Measurements from ENCODE around the gene NXPH3.
"Not testable (repeated sequence)": the region's sequence is repeated elsewhere in the genome, so short reads cannot be mapped to it uniquely, and the experiment has no call there.

The NXPH3 gene

DNA sequence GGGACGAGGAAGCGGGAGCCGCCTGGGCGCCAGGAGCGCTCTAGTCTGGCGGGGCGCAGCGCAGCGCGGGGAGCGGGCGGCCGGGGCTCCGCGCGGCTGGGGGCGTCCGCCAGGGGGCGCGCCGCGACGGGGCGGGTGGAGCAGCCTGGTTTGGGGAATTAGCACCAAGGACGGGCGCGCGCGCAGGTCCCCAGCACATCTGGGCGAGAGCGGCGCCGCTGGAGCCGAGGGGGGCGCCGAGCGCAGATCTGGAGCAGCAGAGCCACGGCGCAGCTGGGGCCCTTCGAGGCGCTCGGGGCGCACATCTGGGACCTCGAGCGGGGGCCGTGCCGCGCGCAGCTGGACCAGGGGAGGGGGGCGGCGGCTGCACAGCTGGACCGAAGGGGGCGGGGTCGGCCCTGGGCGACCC is at the start of gene NXPH3:
TSS of gene NXPH3 (plus strand) at position 193 of the 409 bp plus-strand sequence. CDS start 349 bp downstream, outside the sequence.
- no peak for DNase-seq

DNA sequence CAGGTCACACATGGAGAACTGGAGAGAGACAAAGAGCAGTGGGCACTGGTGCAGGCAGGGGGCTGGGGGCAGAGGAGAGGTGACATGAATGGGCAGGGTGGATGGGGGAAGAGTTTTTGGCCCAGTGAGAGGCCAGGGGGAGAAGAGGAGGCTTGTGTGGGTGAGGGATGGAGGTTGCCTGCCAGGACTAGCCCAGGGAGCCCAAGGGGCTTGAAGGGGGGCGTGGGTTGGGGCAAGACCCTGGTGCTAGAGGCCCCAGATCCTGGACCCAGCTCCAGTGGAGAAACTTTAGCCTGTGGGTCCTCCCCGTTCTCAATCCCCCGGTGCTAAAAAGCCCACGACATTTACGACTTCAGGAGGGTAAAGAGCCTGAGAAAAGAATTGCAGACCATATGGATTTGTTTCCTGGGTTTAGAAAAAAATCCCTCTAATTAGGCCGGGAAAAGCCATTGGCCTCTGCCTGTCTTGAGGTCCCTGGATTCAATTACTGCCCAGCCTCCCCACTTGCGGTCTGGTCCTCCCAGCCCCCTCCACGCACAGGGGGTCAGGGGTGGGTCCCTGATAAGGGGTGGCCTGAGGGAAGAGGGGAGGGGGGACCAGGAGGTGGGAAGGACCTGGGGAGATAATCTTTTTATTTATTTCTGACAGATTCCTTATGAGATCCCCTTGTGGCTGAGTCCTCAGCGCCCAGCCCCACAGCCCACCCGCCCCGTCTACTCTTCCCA is 47.6 kb upstream of the NXPH3 start:
- no peak for DNase-seq

DNA sequence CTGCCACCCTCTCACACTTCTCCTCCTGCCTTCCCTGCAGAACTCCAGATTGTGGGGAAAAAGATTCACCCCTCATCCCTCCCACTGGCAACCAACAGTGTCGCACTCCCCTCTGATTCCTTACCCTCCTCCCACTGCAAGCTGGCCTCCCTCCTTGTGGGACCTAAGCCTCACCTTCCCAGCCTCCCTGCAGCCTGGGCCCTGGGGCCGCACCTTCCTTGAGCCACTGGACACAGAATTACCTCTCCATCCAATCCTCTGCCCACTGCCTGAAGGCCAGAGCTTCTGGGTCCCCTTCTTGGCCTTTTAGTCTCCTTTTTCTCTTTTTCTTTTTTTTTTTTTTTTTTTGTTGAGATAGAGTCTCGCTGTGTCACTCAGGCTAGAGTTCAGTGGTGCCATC is 46.7 kb upstream of the NXPH3 start:
- DNase-seq = no peak

DNA sequence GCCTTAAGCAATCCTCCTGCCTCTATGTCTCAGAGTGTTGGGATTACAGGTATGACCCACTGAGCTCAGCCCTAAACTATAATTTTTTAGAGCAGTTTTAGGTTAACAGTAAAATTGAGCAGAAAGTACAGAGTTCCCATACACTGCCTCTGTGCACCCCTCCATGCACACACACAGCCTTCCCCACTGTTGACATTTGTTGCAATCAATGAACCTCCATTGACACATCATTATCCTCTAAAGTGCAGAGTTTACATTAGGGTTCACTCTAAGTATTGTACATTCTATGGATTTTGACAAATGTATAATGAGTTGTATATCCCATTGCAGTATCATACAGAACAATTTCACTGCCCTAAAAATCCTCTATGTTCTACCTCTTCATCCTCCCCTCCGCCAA is 45.6 kb upstream of the NXPH3 start:
- no peak for DNase-seq

DNA sequence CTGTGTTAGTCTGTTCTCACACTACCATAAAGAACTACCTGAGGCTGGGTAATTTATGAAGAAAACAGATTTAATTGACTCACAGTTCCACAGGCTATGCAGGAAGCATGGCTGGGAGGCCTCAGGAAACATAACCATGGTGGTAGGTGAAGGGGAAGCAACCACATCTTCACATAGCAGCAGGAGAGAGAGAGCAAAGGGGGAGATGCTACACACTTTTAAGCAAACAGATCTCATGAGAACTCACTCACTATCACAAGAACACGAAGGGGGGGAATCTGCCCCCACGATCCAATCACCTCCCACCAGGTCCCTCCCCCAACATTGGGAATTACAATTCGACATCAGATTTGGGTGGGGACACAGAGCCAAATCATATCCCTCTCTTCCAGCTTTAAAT is 31.8 kb upstream of the NXPH3 start:
- DNase-seq = no peak

DNA sequence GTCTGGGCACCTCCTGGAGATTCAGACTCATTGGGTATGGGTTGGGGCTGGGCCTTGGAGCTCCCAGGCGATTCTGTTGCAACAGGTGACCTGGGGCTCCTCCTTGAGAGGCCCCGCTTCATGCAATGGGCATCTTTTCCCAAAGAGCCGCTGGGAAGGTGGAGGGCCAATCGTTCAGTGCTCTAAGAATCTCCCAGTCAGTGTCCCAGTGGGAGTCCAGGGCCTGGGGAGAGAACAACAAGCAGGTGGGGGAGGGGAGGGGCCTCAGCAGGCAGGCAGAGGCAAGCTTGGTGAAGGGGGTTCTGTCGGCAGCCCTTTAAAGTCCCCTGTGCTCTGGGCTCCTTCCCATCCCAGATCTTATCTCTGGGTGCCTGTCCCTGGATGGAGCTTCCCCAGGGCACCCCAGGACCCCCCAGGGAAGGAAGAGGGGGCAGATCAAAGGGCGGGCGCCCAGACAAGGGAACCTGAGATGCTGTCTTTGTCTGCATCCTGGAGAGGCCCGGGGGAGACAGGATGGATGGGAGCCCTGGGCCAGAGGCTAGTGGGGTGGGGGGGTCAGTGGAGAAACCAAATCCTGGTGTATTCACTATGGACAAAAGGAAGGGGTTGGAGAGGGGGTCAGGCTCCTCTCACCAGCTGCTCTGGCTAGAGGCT is 30.5 kb upstream of the NXPH3 start:
- no peak for DNase-seq

DNA sequence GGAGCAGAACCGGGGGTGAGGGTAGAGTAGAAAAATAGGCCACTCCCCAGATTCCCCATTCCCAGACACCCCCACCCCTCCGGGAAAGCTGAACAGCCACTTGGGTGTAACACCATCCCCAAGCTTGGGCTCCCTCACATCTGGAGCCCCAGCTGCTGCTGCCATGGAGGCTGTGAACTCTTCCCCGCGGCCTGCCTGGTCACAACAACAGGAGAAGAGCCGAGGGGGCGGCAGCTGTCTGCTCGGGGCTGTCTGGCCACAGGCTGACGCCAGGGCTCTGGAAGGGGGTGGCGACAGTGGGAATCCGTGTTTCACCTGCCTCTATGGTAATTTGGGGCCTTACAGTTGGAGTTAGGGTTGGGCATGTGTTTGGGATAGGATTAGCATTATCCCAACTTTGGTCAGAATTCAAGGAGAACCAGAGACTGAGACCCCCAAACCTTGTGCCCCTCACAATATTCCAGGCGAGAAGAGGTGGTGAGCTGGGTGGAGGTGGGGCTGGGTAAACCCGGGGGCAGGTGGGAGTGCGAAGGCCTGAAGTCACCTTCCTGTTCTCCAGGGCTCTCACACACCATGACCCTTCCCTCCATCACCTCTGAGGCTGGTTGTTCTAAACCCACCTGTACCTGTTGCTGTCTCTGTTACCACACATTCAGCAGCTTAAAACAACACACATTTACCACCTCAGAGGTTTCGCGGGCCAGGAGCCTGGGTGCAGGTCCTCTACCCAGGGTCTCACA is 29.7 kb upstream of the NXPH3 start:
- no peak for DNase-seq

DNA sequence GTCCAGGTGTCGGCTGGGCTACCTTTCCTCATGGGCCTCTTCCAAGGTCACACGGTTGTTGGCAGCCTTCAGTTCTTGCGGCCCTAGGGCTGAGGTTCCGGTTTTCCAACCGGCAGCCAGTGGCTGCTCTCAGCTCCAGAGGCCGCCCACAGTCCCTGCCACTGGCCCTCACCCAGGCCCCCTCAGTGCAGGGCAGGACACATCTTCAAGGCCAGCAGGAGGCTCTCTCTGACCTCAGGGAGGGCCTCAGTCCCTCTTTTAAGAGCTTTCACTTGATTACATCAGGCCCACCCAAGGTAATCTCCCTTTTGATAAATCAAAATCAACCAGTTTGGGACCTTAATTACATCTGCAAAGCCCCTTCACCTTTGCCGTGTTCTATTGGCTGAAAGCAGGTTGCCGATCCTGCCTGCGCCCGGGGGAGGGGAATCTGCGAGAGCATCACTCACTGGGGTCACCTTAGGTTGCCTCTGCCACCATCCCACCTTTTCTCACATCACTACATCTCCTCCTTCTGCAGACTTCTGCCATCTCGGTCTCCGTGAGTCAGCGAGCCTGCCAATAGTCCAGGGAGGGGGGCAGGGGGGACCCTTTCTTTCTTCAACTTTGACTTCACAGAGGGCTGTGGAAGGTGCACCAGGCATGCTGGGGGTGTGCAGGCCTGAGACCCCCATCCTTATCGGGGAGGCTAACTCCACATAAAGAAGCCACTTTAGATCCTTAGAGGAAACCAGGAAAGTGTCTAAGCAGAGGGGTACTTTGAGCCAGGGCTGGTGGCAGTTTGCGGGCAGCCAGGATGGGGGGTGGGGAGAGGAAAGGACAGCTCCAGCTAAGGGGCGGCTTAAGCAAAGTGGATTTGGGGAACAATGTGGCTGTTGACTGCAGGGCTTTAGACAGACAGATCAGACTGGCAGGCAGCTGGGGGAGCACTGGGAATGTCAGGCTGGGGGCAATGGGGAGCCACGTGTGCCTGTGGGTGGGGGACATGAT is 28.8 kb upstream of the NXPH3 start:
- DNase-seq = no peak

DNA sequence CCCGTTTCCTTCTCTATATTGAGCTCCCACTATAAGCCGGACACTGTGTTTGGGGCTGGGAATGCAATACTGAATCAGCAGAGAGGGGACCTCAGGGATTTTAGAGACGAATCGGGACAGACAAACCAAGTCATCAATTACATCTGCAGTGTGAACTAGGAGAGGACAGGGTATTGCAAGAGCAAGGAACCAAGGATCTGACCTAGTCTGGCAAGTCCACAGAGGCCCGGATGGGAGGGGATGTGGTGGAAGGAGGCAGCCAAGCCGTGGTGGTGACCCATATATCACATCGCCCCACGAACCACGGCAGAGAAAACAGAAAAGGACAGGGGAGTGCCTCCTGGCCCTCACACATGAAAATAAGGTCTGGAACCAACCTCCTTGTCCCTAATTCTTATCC is 28.1 kb upstream of the NXPH3 start:
- no peak for DNase-seq

DNA sequence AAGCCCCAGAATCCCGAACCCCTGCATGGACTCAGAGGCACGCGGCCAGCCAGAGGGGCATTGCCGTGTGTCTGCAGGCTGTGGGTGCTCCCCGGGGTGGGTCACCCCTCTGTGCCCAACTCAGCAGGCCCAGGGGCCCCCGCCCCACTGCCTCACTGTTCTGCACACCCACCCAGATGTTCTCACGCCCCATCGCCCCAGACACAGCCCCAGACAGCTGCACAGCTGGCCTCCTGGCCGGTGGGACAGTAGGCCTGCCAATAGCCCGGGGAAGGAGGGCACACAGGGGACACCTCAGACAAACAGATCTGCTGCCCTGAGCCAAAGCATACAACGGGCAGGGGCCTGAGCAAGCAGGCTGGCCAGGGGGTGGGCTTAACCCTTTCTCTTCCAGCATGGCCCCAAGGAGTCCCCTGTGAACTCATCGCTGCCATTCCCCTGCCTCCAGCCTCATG is 27.6 kb upstream of the NXPH3 start:
- DNase-seq = no peak

DNA sequence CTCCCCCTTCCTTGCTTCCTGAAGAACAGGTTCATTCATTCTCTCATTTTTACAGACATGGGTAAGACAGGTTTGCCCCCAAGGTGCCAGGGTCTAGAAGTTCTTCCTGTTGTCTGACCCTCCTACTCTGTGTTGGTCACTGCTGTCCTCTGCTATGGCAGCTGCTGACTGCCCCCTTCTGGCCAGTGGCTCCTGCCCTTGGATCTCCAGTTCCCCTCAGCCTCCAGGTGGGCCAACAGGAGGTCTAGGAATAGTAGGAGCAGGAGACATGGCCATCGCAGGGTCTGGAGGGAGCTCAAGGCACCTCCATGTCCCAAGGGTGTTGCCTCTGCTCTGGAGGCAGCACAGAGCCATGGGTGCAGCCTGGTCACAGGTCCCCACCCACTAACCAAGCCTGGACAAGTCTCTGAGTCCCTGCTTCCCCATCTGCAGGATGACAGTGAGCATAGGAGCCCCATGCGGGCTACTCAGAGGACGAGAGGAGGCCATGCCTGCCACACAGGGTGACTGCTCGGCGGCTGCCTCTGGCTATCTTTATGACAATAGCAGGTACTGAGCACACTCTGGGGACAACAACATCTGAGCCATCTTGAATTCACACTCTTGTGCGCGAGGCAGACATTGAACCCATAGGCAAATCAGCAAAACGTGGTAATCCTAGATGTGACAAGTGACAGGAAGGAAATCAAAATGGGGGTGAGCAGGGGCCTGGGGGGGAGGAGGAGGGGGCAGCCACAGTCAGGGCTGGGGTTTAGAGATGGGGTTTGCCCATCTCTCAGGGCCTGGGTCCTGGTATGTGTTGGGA is 27.0 kb upstream of the NXPH3 start:
- no peak for DNase-seq

DNA sequence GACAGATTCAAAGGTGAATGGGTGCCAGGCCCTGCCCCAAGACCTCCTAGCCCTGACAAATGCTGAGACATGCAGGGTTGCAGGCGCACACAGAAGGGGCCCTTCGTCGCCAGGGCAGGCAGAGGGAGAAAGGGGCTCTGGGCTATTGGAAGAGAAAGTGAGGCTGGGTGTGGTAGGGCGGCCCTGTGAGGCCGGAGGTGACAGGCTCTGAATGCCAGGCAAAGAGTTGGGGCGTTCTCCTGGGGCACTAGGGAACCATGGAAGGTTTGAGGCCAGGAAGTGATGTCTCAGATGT is 26.4 kb upstream of the NXPH3 start:
- no peak for DNase-seq

DNA sequence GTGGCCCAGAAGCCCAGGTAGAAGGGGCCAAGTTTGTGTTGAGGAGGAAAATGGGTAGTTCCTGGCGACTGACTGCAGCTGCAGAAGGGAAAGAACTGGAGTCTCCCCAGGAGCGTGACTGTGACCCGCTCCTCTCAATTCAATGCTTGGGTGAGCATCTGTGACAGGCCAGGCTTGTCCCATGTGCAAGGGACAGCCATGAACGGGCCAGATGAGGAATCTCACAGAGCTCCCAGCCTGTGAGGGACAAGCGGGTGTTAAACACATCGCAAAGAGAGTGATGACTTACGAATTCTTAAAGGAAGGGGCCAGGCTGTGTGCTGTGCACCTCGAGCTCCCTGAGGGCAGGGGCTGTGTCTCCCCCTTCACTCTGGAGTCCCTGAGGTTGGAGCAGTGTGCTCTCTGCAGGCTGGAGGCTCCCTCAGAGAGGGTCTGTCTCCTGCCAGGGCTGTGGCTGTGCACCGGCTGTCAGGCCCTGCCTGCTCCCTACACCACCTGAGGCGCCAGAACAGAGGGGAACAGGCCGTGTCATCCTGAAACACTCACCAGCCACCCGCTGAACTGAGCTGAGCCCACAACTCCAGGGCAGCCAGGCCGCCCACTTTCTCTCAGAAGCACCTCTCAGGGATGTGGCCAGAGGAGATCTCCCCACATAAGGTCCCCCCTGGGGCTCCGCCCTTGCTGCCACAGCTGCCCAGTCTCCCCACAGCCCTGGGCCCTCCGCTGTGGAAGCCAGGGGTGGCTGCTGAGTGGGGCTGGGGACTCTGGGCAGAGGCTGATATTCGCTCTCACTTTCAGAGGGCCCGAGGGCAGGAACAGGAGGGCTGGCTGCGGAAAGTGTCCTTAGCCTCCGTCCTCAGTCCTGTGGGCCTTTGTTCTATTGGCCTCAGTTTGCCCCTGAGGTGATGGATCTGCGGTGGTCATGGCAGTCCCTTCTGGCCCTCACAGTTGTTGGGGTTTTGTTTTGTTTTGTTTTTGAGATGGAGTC is 25.7 kb upstream of the NXPH3 start:
- DNase-seq = no peak

DNA sequence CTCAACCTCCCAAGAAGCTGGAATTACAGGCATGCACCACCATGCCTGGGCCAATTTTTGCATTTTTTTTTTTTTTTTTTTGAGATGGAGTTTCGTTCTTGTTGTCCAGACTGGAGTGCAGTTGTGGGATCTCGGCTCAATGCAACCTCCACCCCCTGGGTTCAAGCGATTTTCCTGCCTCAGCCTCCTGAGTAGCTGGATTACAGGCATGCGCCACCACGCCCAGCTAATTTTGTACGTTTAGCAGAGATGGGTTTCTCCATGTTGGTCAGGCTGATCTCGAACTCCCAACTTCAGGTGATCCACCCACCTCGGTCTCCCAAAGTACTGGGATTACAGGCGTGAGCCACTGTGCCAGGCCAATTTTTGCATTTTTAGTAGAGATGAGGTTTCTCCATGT is 24.9 kb upstream of the NXPH3 start:
- not testable (repeated sequence) for DNase-seq

DNA sequence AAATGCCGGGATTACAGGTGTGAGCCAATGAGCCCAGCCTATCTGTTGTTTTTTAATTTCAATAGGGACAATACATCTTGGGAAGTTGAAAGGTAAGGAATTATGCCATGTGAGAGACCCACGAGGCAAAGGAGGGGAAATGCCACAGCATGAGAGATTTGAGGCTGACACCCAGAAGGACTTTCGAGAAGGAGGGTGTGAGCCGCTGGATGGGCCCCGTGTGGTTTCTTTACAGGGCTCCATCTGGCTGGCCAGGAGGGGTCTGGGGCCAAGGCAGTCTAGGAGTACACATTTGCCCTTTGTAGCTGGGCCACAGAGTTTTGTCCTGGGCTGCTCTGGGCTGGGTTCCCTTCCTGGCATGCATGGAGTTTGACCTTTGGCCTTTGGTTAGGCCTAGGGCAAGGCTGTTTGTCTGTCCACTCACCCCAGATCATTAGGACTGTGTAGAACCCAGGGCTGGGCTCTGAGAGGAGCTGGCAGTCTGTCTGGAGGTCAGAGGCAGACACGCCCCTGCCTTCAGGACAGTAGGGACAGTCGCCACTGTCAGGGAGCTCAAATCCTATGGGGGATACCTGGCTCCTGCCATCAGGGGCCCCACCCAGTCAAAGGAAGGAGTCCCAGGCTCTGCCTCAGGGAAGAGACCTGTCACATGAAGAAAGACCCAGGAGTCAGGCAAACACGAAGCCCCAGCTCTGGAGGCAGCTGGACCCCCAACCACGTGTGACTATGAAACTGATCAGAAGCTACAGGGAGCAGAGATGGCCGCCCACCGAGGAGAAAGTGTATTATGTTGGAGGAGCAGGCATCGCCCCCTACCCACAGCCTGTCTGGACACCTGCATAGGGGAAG is 24.2 kb upstream of the NXPH3 start:
- DNase-seq = no peak

DNA sequence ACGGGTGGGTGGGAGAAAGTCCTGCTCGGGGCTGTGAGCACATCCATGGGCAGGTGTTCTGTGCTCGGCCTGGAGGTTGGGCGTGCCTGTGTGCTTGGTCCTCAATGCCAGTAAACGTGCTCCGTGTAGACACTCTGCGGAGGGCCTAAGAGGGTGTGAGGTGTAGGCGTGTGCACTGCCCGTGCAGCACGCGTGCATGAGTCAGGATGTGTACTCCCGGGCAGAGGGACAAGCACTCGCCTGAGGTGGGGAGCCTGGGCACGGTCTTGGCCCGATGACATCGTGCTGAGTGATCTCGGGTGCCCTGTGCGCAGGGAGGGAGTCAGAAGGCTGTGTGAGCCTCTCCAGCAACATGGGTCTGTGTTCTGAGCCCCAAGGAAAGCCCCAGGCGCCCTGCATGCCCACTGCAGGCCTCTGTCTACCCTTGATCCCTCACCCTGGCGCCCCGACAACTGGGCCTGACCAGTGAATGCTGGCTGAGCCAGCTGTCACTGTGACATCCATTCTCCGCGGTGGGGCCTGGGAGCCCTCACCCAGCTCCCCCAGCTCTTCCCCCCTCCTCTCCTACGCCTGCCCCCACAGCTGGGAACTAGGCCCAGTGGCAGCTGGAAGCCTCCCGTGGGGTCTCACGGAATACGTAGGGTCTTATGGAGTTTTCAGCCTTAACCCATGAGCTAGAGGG is 23.5 kb upstream of the NXPH3 start:
- no peak for DNase-seq

DNA sequence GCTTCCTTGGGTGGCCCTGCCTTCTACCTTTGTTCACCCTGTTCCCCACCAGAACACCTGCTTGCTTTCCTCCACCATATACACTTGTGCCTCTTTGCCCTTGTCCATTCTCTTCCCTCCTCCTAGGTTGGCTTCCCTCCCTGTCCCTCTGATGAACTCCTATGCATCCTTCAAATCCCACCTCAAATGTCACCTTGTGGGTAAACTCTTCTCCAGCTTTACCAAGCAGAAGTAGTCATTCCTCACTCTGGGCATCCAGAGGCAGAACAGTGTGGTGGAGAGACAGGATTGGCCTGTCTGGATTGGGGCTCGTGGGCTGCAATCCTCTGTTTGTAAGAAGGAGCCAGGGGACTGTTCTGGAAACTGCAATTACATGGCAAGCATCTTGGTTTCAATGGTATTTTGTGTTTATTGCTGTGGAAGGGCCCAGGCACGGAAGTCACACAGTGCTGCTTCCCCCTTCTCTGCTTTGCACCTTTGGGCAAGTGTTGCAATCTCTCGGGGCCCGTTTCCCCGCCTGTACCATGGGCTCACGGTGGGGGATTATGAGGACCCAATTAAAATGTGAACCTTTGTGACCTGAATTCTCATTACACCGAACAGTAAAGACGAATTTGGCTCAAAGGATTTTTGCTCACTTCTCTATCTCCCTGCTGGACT is 21.9 kb upstream of the NXPH3 start:
- no peak for DNase-seq

DNA sequence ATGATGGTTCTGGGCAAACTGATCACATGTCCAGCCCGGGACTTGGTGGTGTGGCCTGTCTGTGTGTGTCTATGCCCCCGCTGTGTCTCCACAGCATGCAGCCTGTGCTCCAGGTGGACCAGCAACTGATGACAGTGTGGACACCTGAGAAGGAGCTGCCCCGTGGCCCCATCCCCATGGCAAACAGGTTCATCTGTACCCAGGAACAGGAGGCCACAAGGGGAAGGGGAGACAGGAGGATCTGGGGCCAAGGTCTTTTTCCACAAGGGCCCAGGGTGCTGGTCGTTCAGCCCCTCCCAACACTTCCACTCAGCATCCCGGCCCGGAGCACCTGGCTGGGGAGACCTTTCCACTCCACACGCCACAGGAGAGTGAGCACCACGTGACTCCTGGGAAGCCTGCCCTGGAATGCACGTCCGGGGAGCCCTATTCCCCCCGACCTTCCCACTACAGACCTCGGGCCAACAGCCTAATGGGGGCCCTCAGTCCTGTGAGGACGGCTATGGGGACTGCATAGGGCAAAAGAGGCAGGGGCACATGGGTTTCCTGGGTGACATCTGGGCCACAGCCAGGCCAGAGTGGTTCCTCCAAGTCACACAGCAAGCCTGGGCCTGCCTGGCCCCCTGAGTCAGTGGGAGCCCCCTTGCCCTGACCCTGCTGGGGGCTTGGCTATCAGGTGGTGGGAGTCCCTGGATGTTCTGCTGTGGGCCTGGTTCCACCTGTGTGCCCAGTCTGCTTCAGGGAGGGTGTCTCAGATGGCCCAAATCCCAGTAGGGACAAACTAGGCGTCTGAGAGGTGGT is 20.8 kb upstream of the NXPH3 start:
- DNase-seq = no peak
